NK-92 treated with Interleukin-12 subunit alpha and Interleukin-12 subunit beta, amount 100 ng/mL, for 24 hours (cell line): Measurements from ENCODE around the gene ELP2.
"Not testable (repeated sequence)": the region's sequence is repeated elsewhere in the genome, so short reads cannot be mapped to it uniquely, and the experiment has no call there.

ENCODE experiments used
- DNase-seq: peaks from one replicate; lab custom pipeline; 2025; lab: John Stamatoyannopoulos, UW

ELP2 gene

DNA sequence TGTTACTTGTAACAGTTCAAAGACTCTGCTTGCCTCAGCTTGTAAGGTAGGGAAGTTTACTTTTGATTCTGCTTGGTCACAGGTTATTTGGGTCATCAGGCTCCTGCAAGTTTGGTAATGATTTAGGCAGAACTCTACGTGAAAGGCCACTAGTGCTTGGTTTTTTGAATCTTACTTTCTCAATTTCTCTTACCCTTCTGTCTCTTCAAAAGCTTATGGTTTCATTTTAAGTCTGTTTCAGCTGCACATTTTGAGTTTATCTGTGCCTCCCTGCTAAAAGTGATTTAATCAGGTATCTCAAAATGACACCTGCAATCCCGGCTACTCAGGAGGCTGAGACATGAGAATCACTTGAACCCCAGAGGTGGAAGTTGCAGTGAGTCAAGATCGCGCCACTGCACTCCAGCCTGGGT lies 31.3 kb downstream of the ELP2 start:
- no peak for DNase-seq

DNA sequence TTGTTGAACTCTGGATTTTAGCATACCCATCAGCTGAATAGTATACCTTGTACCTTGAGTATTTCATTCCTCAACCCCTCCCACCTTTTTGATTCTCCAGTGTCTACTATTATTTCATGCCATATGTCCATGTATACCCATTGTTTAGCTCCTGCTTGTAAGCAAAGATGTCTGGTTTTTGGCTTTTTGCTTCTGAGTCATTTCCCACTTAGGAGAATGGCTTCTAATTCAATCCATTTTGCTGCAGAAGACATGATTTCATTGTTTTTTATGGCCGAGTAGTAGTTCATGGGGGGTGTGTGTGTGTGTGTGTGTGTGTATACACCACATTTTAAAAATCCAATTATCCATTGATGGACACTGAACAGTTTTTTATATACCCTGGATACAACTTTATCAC lies 33.3 kb downstream of the ELP2 start:
- DNase-seq = no peak

DNA sequence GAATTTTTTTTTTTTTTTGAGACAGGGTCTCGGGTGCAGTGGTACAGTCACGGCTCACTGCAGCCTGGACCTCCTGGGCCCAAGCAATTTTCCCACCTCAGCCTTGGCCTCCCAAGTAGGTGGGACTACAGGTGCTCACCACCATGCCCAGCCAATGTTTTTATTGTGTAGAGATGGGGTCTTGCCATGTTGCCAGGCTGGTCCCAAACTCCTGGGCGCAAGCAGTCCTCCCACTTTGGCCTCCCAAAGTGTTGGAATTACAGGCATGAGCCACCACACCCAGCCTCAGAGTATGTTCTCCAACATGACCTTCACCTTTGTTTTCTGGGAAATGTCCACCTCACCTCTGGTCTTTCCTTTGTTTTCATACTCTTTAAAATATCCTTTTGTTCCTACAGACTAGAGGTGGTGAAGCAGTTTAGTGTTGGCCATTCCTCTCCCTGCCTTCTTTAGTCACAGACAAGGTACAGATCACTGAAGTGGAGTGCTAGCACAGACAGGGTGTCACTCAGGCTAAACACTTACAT lies 38.1 kb downstream of the ELP2 start:
- DNase-seq = no peak

DNA sequence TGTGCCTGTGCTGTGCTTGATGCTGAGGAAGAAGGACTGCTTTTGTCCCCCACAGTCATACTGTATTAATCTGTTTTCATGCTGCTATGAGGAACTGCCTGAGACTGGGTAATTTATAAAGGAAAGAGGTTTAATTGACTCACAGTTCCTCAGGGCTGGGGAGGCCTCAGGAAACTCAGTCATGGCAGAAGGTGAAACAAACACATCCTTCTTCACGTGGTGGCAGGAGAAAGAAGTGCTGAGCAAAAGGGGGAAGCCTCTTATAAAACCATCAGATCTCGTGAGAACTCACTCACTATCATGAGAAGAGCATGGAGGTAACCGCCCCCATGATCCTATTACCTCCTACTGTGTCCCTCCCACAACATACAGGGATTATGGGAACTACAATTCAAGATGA lies 38.6 kb downstream of the ELP2 start:
- DNase-seq = not testable (repeated sequence)

DNA sequence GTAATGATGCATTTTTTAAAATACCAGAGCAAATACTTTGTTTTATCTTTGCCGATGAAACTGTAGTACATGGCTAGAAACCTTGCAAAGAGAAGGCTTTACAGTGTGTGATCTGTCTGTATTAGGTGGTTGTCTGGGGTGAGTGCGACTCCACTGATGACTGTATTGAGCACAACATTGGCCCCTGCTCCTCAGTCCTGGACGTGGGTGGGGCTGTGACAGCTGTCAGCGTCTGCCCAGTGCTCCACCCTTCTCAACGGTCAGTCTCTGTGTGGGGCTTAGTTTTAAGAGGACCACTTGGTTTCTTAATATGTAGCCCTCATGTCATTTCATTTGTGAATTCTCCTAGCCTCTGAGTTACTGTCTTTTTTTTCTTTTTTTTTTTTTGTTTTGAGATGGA lies 40.2 kb downstream of the ELP2 start:
- DNase-seq = no peak

DNA sequence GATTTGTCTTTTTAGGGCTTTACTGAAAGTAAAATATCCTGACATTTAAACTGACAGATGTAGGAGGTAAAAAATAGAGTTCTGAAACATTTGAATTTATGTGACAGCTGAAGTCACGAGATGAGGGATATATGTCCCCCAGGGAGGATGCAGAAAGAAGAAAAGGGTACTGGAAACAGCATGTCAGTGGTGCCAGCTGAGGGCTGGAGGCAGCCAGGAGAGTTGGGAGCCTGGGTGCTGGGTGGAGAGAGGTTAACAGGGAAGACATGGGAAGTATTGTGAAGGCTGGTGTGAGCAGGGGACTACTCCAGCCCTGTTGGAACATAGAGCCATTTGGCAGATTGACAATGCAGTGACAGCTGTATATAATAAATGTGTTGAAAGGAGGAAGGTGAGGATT lies 45.8 kb downstream of the ELP2 start:
- DNase-seq = no peak

DNA sequence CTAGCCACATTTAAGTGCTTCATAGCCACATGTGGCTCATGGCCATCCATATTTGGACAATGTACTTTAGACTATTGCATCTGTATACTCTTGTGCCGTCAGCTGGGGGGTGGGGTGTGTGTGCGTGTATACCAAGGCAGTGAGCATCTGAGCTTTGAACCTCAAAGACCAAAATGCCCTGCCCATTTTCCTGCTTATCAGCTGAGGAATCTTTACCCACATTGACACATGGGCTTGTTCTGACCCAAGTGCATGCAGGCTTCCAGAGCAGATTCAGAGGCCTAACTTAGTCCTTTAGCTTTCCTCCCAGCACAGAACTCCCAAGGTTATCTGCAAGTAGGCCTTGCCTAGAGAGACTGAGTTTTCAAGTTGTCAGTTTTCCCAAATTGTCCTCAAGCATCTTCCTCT lies 46.5 kb downstream of the ELP2 start:
- DNase-seq = no peak

DNA sequence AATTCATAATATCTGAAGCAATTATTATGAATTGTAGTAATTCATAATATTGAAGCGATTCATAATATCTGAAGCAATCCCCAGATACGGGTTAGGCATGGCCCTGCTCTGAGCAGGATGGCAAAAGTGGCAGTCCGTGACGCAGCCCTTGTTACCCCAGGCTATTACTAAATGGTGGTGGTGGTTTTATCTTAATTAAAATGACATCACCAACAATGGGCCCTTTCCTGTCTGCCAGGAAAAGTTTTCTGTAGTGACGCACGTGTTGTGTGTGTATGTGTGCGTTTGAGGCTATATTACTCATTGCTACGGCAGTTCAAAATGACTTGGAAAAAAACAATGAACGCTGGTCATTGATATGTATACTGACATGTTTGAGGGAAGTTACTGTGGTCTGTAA lies 47.0 kb downstream of the ELP2 start:
- DNase-seq = no peak

DNA sequence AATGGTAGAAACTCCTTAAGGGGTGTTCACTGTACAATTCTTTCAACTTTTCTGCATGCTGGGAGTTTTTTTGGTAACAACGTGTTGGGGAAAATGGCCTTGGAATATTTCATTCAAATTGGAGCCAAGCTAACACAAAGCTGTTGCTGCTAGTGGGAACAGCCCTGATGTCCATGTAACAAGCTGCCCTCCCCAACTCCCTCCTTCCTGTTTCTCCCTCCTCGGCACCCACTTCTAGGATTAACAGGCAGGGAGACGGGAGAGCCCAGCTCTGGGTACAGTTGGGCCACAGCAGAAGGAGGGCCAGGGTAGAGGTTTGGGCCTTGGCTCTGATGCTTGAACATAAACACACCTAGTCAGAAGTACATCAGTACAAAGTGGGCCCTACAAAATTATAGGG lies 48.2 kb downstream of the ELP2 start:
- no peak for DNase-seq

DNA sequence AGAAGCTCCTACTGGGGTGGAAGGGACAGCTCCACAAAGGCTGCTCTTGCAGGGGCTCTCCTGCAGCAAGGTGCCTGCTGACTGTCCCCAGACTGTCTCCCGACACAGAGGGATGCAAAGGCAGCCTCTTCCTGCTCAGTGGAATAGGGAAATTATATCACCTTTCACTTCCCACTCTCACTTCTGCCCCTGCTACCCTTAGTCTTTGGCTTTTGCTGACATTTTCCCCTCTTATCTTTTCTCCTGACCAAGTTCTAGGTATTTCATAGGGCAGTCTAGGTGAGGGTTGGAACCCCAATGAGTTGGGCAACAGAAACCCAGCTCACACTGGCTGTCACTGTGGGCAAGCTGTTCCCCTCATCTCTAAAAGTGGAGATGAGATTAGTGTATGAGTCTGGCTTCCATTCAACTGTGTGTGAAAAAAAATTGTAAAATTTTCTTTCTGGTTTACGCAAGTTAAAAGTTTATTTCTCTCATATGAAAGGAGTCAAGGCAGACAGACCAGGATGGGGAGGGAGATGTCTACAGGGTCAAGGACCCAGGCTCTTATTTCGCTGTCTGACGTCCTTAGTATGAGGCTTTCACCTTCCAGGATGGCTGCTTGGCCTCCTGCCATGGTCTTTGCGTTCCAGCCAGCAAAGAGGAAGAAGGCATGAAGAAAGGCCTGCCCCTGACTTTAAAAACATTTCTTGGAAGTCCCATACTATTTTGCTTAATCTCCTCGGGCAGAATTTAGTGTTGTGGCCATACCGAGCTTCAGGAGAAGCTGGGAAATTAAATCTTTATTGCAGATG lies 50.1 kb downstream of the ELP2 start:
- no peak for DNase-seq

DNA sequence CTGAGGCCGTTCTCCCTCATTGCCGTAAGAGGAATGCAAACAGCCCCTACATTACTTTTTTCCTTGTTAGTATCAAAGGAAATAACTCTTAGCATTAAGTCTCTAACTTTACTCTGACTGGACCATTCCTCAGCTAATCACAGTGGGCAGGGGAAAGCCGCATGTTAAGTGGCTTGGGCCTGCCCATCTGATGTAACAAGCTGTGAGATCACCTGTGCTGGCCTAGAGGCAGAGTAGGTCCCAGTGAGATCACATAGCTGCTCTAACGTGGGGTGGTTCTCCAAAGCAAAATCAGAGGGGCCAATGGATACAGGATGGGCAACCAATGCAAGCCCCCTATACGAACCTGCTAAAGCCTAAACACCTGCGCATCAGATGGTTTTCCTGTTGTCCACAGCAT lies 51.7 kb downstream of the ELP2 start:
- no peak for DNase-seq

DNA sequence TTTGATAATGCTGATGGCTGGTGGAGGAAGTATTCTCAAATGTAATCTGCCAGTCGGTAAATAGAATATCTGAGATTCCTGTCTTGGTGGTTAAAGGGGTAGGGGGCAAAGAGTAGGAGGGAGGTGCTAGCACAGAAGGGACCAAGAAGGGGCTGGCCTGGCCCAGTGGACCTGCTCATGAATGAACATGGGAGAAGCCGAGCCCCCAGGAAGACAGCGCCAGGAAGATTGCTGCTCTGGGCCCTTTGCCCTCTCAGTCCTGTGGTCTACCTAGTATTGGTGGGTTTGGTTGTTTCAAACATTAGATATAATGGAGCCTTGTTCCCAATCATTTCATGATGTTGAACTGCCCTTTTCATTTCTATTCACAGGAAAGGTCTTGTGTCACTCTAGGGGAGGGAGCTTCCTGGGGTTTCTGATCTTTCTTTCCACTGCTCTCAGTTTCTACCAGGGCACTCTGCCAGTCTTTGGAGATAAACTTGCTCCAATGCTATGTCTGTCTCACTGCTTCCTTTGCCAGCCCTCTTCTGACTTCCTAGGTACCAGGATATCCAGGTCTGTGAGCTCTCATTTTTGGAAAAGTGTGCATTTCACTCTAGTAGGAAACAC lies 52.3 kb downstream of the ELP2 start:
- DNase-seq = no peak

DNA sequence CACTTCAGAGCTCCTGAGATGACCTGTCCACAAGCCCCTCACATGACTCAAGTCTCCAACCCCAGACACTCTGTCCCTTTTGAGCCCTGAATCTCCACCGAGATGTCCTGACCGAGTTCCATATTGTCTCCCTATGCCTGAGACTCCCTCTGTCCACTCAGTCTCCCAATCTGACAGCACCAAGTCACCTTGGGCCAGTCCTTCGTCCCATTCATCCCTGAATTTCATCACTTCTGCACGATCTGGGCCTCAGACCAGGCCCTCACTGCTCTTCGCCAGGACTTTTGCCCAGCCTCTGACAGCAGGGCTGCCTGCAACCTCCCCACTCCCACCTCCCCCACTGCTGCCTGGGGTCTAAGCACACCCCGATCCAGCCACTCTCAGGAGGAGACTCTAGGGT lies 53.3 kb downstream of the ELP2 start:
- DNase-seq = no peak

DNA sequence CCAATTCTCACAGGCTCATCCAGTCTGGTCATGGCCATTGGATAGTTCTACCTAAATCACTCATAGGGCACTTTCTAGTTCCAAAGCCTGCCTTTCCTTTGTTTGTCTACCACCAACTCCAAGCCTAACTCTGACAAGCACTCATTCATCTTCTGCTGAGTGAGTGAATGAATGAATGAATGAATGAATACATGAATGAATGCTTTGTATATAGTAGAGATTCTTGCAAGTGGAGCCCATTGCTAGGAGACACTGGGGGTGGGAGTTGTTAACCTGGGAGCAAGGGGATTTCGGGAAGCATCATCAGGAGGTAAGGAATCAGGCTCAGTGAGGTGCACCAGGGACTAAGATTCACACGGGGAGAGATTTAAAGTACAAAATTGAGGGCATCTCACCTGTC lies 54.3 kb downstream of the ELP2 start:
- no peak for DNase-seq

DNA sequence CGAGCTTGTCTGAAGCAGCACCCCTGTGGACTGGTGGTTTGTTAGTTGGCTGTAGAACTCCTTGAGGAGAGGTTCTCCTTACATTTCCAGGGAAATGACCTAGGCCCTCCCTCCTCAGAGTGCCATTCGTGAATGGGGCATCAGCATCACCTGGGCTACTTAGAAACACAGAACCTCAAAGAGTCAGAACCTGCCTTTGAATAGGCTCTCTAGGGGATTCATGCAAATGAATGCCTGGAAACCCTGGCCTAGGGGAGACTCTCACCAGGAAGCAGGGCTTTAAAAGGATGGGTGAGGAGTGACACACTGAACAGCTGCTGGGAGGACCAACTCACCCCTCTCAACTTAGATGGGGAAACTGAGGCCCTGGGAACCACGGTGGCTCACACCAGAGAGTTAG lies 55.5 kb downstream of the ELP2 start:
- no peak for DNase-seq

DNA sequence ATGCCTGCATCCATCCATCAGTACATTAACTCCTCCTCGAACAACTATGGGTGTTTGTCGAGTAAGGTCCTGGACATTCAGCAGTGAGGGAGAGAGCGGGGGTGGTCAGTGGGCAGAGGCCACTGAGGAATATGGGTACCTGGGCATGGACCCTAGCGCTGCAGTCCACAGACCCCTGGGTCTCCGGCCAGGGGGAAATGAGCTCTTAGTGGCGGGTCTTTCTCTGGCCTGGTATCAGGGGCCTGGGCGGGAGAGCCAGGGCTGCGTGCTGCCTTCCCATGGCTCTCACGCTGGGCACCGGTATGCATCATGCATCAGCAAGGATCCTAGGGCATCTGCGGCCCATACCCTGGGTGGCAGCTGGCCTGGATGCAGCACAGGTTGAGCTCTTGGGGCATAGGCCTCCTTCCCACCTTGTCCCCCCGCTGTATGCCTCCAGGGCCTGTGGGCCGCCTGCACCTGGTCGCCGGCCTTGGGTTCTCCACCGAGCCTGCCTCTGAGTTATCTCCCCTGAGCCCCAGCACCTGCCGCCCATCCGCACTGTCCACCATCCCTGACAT lies 56.3 kb downstream of the ELP2 start:
- DNase-seq = no peak

DNA sequence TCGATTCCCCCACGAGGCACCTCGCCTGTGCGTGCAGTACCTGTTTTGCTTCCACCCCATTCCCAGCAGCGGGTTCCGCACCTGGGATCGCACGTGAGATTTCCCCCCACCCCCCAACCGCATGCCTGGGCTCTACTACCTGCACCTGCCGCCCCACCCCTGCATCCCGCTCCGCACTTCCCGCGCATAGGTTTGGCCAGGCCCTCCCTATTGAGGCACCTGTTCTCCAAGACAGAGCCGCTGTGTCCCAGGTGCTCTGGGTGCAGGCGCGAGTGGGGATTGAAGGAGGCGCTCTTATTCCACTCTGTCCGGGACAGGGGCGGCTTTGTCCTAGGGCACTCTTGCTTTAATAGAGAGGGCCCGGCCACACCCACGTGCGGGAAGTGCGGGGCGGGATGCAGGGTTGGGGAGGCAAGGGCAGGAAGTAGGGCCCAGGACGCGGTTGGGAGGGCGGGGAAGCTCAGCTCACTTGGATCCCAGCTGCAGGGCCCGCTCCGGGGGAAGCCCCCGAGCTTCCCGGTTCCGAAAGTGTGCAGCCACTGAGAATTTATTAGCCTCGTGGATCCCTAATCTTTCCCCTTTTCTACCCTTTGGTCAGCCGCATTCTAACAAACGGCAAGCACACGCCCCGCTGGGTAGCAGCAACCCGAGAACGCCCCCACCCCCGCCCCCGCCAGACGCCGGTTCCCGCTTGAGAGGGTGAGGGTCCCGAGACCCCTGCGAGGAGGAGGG lies 56.9 kb downstream of the ELP2 start:
- no peak for DNase-seq

DNA sequence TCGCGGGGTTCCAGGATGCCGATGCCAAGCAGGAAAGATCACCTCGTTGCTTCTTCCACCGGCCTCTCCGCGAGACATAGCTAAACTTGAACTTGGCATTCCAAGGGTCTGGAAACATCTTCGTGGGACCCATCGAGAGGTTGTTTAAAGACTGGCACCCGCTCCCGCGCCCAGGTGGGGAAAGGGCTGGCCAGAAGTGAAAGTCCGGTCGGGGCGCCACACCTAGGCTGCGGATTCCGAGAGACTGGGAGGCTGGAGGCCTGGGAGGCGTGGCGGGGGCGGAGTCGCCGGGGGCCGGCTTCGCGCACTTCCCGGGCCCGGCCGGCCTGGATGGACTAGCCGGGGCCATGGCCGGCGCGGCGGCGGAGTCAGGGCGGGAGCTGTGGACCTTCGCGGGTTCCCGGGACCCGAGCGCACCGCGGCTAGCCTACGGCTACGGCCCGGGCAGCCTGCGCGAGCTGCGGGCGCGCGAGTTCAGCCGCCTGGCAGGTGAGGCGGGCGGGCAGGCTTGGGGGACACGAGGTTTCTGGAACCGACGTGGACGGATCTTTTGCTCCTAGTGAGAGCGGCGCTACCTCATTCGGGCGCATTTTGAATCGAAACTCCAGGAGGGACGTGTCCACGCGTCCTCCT lies 57.6 kb downstream of the ELP2 start, which contains the start of gene MOCOS:
Gene MOCOS, plus strand, starts transcription at position 305 of the 633 bp plus-strand sequence. Its CDS starts 43 bp downstream, at position 348.
- no peak for DNase-seq

DNA sequence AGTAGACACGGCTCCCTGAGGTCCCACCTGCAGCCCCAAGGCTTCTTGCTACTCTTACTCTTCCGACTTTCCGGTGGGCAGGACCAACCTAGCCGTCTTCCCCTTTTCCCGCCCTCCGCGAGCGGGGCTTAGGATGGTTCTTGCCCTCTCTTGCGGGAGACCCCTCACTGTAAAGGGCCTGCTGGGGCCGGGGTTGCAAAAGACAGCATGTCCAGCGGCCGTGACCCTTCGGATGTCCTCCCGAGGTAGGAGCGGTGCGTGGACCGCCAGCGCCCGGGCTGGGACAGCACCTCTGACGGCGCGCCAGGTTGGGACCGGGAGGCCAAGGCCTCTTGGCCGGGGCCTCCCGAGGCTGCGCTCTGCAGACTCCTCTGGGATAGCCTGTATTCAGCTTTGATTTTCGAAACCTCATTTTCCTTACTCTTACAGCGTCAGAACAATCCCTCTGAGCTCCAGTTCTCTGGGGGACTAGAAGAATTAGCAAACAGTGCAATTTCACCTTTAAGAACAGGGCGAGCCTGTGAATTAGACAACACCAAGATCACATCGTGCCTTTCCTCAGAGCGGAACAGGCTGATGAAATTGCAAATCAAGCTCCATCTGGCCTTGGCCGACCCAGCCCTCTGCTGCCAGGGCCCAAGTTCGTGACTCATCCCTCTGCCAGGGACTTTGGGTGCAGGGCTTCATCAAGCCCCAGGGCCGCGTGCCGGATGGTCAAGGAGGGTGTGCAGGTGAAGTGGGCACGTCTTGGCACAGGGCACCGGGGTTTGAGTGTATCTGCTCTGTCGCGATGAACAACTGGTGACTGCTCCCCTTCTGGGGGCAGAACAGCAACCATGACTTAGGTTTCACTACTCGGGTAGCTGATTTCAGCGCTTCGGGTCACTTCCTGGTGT lies 58.4 kb downstream of the ELP2 start:
- DNase-seq = no peak

DNA sequence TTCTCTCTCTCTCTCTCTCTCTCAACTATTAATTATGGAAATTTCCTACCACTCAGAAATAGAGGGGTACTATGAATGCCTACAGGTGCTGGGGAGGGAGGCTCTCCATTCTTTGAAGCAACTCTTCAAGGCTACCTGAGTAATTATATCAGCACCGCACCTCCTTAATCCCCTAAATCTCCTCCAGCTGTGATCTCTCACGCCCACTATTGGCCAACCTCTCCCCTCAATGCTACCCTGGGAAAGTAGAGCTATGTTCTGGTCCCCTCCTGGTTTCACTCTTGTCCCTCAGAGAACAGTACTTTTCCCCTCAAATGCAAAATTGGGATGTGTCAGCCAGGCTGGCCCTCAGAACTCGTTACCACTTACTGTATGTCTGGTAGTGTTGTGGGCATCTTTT lies 59.2 kb downstream of the ELP2 start:
- DNase-seq = no peak

DNA sequence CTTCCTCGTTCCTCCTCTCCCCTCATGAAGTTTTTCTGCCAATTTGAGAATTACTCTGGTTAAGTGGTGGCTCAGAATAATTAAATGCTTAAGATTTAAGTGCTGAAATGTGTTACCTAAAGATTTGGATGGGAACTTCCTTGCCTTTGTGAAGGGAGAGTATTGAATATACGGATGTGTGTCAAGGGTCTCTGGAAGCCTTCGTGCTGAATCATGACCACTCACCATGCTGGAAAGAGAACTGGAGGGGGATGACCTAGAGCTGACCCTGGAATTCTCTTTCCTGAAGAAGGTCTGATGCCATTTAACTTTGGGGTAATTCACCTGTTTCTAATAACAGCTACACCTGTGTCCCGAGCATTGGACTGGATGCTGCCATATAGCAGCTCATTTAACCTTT lies 59.8 kb downstream of the ELP2 start:
- no peak for DNase-seq
